HepG2 (cell line): ENCODE measurements around the gene PRXL2B. TPM values are rescaled to one million over a fixed set of nuclear protein-coding genes. Genes with fewer than 3 reads are reported as not detected.

Experiments used
- CBX5 ChIP-seq: sonication (generic); formaldehyde crosslinking; IDR thresholded peaks from 2 replicates; pipeline ENCODE4 v1.4.0; 2020; ENCODE audit warnings: missing genetic modification reagents, borderline replicate concordance
- GTF2F1 ChIP-seq: fragments of 150-350 bp; IDR thresholded peaks from 2 replicates; pipeline ENCODE4 v1.6.1; 2014; ENCODE audit warnings: low read length
- KLF13 ChIP-seq: sonication (generic); formaldehyde crosslinking; IDR thresholded peaks from 2 replicates; pipeline ENCODE4 v1.4.0; 2020; ENCODE audit warnings: mild to moderate bottlenecking, missing genetic modification reagents
- MEF2D ChIP-seq: sonication (generic); formaldehyde crosslinking; IDR thresholded peaks from 2 replicates; pipeline ENCODE4 v1.5.1; 2020; ENCODE audit warnings: mild to moderate bottlenecking, missing genetic modification reagents
- MIXL1 ChIP-seq: IDR thresholded peaks from 2 replicates; pipeline ENCODE4 v1.6.1; 2016
- MTF1 ChIP-seq: sonication (generic); formaldehyde crosslinking; IDR thresholded peaks from 2 replicates; pipeline ENCODE4 v1.5.0; 2020; ENCODE audit warnings: missing genetic modification reagents
- NR2F1 ChIP-seq, 2 experiments: fragments of 450-650 bp in 1 of 2; formaldehyde crosslinking in 1 of 2; IDR thresholded peaks; 2 replicates each; pipeline versions ENCODE4 v1.5.0 to v1.6.1; 2016 to 2020; ENCODE audit warnings: mild to moderate bottlenecking in 1 of 2, missing compliant biosample characterization in 1 of 2, missing genetic modification reagents in 1 of 2, moderate library complexity in 1 of 2
- REST ChIP-seq, 2 experiments: IDR thresholded peaks; 2 replicates each; pipeline ENCODE4 v1.6.1; 2011 to 2012; ENCODE audit warnings: low read length in 2 of 2, borderline replicate concordance in 1 of 2, low read depth in 1 of 2, mild to moderate bottlenecking in 1 of 2, moderate library complexity in 1 of 2
- RXRA ChIP-seq: sonication (generic); formaldehyde crosslinking; IDR thresholded peaks from 2 replicates; pipeline ENCODE4 v1.5.1; 2020; ENCODE audit warnings: missing genetic modification reagents
- SMAD1 ChIP-seq: sonication (generic); formaldehyde crosslinking; IDR thresholded peaks from 2 replicates; pipeline ENCODE4 v1.4.0; 2020; ENCODE audit warnings: missing genetic modification reagents, low read depth, mild to moderate bottlenecking, borderline replicate concordance
- SMAD3 ChIP-seq: sonication (generic); formaldehyde crosslinking; IDR thresholded peaks from 2 replicates; pipeline ENCODE4 v1.4.0; 2020; ENCODE audit warnings: missing genetic modification reagents
- SPEN ChIP-seq: sonication (generic); formaldehyde crosslinking; IDR thresholded peaks from 2 replicates; pipeline ENCODE4 v1.5.1; 2020; ENCODE audit warnings: low read depth, mild to moderate bottlenecking, missing genetic modification reagents
- SRSF9 ChIP-seq: fragments of 200-400 bp; formaldehyde crosslinking; IDR thresholded peaks from 2 replicates; pipeline ENCODE4 v1.6.1; 2018; ENCODE audit warnings: borderline replicate concordance, mild to moderate bottlenecking, low read depth, low read length; ENCODE audit not compliant: insufficient read depth, poor library complexity, severe bottlenecking
- TFDP2 ChIP-seq: sonication (generic); formaldehyde crosslinking; IDR thresholded peaks from 2 replicates; pipeline ENCODE4 v1.4.0; 2020; ENCODE audit warnings: missing genetic modification reagents
- ZNF142 ChIP-seq: sonication (generic); formaldehyde crosslinking; IDR thresholded peaks from 2 replicates; pipeline ENCODE4 v1.4.0; 2020; ENCODE audit warnings: missing genetic modification reagents
- ZNF282 ChIP-seq: fragments of 450-650 bp; IDR thresholded peaks from 2 replicates; pipeline ENCODE4 v1.6.1; 2018; ENCODE audit not compliant: partially characterized antibody
- ZNF3 ChIP-seq: IDR thresholded peaks from 2 replicates; pipeline ENCODE4 v1.7.0; 2017; ENCODE audit warnings: inconsistent platforms
- ZNF550 ChIP-seq: sonication (generic); formaldehyde crosslinking; IDR thresholded peaks from 2 replicates; pipeline ENCODE4 v1.4.0; 2020; ENCODE audit warnings: mild to moderate bottlenecking, missing genetic modification reagents, borderline replicate concordance
- ZNF7 ChIP-seq: IDR thresholded peaks from 2 replicates; pipeline ENCODE4 v1.6.1; 2016; ENCODE audit warnings: missing biosample characterization, missing genetic modification reagents
- polyA plus RNA-seq, 8 experiments: library from polyadenylated mRNA; depleted of rRNA in 3 of 8; stranded (reverse) in 7 of 8; unstranded in 1 of 8; fragments of >200 nt; fragmentation: Illumina TruSeq in 4 of 8; extraction: Trizol in 4 of 8; gene quantifications; 2 replicates each; pipeline versions ENCODE4 v1.2.1 to v1.2.3, GENCODE V29; 2011 to 2016; ENCODE audit warnings: low read depth in 4 of 8, missing spikeins in 1 of 8, mixed read lengths in 1 of 8; ENCODE audit not compliant: insufficient read depth in 1 of 8
- total RNA-seq, 5 experiments: library from RNA; depleted of rRNA; stranded (reverse); fragments of >200 nt; fragmentation: Illumina TruSeq; extraction: Trizol; gene quantifications; 2 replicates each; pipeline ENCODE4 v1.2.3, GENCODE V29; 2016; ENCODE audit warnings: low read depth in 1 of 5

PRXL2B gene
- total and polyA plus RNA-seq, 2 of the 13 experiments (the other 11 are each of a cell fraction or from before 2014, with no cell fraction given): 16.8 to 22.1 TPM

GRCh38 chr1:2575801-2576663, 10.5 kb upstream of the PRXL2B start (continued):
- TF ChIP-seq REST (IDR thresholded peaks at IDR 0.05; ENCODE audit: borderline replicate concordance in 1 of 2, low read depth in 1 of 2, low read length in 2 of 2) (no peak), TFDP2 (CRISPR knock-in tag) (0 out of 2 replicates have a peak, but pooled peaks have one; percentile 18), MIXL1 (CRISPR knock-in tag) (peak; percentile 59; the same call in 1 of the 2 replicates), ZNF3 (CRISPR knock-in tag) (no peak), KLF13 (CRISPR knock-in tag) (no peak), SMAD1 (CRISPR knock-in tag) (no peak), ZNF142 (CRISPR knock-in tag) (no peak), SMAD3 (CRISPR knock-in tag) (no peak), SRSF9 (no peak), ZNF282 (no peak), MTF1 (CRISPR knock-in tag) (no peak), GTF2F1 (no peak), NR2F1 (CRISPR knock-in tag; IDR thresholded peaks at IDR 0.05) (no peak), ZNF7 (CRISPR knock-in tag) (no peak), CBX5 (CRISPR knock-in tag) (no peak), RXRA (CRISPR knock-in tag) (peak; percentile 32; the same call in 1 of the 2 replicates), MEF2D (CRISPR knock-in tag) (peak; percentile 91), SPEN (peak; percentile 90; the same call in 1 of the 2 replicates), ZNF550 (no peak)
